ENCODE results near the gene VPS37D.

DNA sequence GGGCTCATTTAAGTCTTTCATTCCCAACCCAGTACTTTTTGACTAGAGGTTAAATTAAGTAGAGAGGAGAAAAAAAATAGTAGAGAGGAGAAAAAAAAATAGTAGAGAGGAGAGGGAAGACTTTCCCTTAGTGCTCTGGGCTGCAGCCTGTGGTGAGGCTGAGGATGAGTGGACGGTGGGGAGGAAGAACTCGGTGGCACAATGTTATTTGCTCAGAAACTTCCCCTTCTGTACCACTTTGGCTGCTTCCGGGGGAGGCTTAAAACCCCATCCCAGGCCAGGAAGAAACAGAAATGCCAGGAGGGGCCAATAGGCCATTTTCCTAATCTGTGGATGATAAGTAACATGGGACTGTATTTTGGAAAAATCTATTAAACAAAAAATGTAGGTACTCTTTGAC is 28.7 kb upstream of the VPS37D start:
- TF ChIP-seq ATF3 (CRISPR knock-in tag; conservative IDR thresholded peaks at IDR 0.05), result no peak
- TF ChIP-seq ZNF121 (CRISPR knock-in tag; IDR thresholded peaks at IDR 0.05), result no peak

Measured in WTC11 (cell line).